ENCODE measurements around the gene PTPN1. TPM values are rescaled to one million over a fixed set of nuclear protein-coding genes. Genes with fewer than 3 reads are reported as not detected.

The PTPN1 gene
- total RNA-seq, 1 donor from 2014 or later: 26.0 TPM

- TF ChIP-seq CTCF (IDR thresholded peaks at IDR 0.05; ENCODE audit: unreplicated experiment): no peak
- peaks cover 5% of the 10 kb centered on the region for H3K4me1 Mint-ChIP-seq (ENCODE audit: low read depth)
- no peak overlapping the region for H3K27ac Mint-ChIP-seq
- no peak for DNase-seq (ENCODE audit: low spot score, unreplicated experiment)
- H3K9me3 Mint-ChIP-seq (ENCODE audit: low read depth): no peaks in the 10 kb centered on the region
- H3K36me3 Mint-ChIP-seq (ENCODE audit: insufficient read depth): no peaks in the 10 kb centered on the region
- H3K4me3 Mint-ChIP-seq (ENCODE audit: low read depth): no peak overlapping the region
- H3K27me3 Mint-ChIP-seq: peaks cover 11% of the 10 kb centered on the region
These were observed 119.5 kb downstream of the PTPN1 start for GRCh38 chr20:50629670-50630045.

- H3K9me3 Mint-ChIP-seq (ENCODE audit: low read depth): no peaks in the 10 kb centered on the region
- peaks cover 5% of the 10 kb centered on the region for H3K4me1 Mint-ChIP-seq (ENCODE audit: low read depth)
- no peaks in the 10 kb centered on the region for H3K36me3 Mint-ChIP-seq (ENCODE audit: insufficient read depth)
- DNase-seq (ENCODE audit: low spot score, unreplicated experiment): no peak
- H3K27ac Mint-ChIP-seq: no peak overlapping the region
- H3K4me3 Mint-ChIP-seq (ENCODE audit: low read depth): no peak overlapping the region
- TF ChIP-seq CTCF (IDR thresholded peaks at IDR 0.05; ENCODE audit: unreplicated experiment): no peak
- peaks cover 11% of the 10 kb centered on the region for H3K27me3 Mint-ChIP-seq
These were observed 120.5 kb downstream of the PTPN1 start for GRCh38 chr20:50630578-50631263.

- Mint-ChIP-seq H3K4me3 (ENCODE audit: low read depth) (no peak overlapping the region), H3K4me1 (ENCODE audit: low read depth) (peaks cover 7% of the 10 kb centered on the region), H3K36me3 (ENCODE audit: insufficient read depth) (no peaks in the 10 kb centered on the region), H3K27me3 (peaks cover 11% of the 10 kb centered on the region), H3K27ac (no peak overlapping the region), H3K9me3 (ENCODE audit: low read depth) (no peaks in the 10 kb centered on the region)
- no peak for DNase-seq (ENCODE audit: low spot score, unreplicated experiment)
- no peak for TF ChIP-seq CTCF (IDR thresholded peaks at IDR 0.05; ENCODE audit: unreplicated experiment)
These were observed 122.1 kb downstream of the PTPN1 start for GRCh38 chr20:50632236-50632635.

- TF ChIP-seq CTCF (IDR thresholded peaks at IDR 0.05; ENCODE audit: unreplicated experiment): no peak
- Mint-ChIP-seq H3K27me3 (peaks cover 11% of the 10 kb centered on the region), H3K36me3 (ENCODE audit: insufficient read depth) (no peaks in the 10 kb centered on the region), H3K4me3 (ENCODE audit: low read depth) (no peak overlapping the region), H3K27ac (no peak overlapping the region), H3K9me3 (ENCODE audit: low read depth) (no peaks in the 10 kb centered on the region), H3K4me1 (ENCODE audit: low read depth) (peaks cover 7% of the 10 kb centered on the region)
- DNase-seq (ENCODE audit: low spot score, unreplicated experiment): no peak
These were observed 122.5 kb downstream of the PTPN1 start for GRCh38 chr20:50632701-50633100.

- no peak overlapping the region for H3K27ac Mint-ChIP-seq
- H3K36me3 Mint-ChIP-seq (ENCODE audit: insufficient read depth): no peaks in the 10 kb centered on the region
- DNase-seq (ENCODE audit: low spot score, unreplicated experiment): no peak
- peaks cover 11% of the 10 kb centered on the region for H3K27me3 Mint-ChIP-seq
- no peak overlapping the region for H3K4me3 Mint-ChIP-seq (ENCODE audit: low read depth)
- H3K9me3 Mint-ChIP-seq (ENCODE audit: low read depth): no peaks in the 10 kb centered on the region
- H3K4me1 Mint-ChIP-seq (ENCODE audit: low read depth): peaks cover 4% of the 10 kb centered on the region
- TF ChIP-seq CTCF (IDR thresholded peaks at IDR 0.05; ENCODE audit: unreplicated experiment): no peak
These were observed 123.2 kb downstream of the PTPN1 start for GRCh38 chr20:50633361-50633760.
